HCT116 (cell line): Measurements from ENCODE around the gene INPP5F.

Experiments
- EZH2 ChIP-seq: fragments of 200-600 bp; sonication (generic); IDR thresholded peaks from 2 replicates; pipeline ENCODE4 v1.6.1; 2017; ENCODE audit warnings: antibody characterized with exemption, mixed run types
- POLR2A ChIP-seq: IDR thresholded peaks from 2 replicates; pipeline ENCODE4 v1.7.0; 2011; ENCODE audit warnings: borderline replicate concordance; ENCODE audit not compliant: insufficient read depth, insufficient read length; ENCODE audit errors: extremely low read depth
- RAD21 ChIP-seq: IDR thresholded peaks from 2 replicates; pipeline ENCODE4 v1.6.1; 2012; ENCODE audit warnings: low read depth, mild to moderate bottlenecking
- SP1 ChIP-seq: IDR thresholded peaks from 2 replicates; pipeline ENCODE4 v1.6.1; 2012; ENCODE audit warnings: low read depth
- TF ChIP-seq, protein P1 (sequence below): IDR thresholded peaks from 2 replicates; pipeline ENCODE4 v1.6.1; 2012
- TF ChIP-seq, protein P2 (sequence below), 3 experiments: fragments of 200-600 bp in 1 of 3; sonication (generic) in 1 of 3; IDR thresholded peaks in 2 of 3; conservative IDR thresholded peaks in 1 of 3; 2 replicates each; pipeline ENCODE4 v1.5.1; 2012 to 2017; ENCODE audit warnings: low read depth in 2 of 3, low read length in 2 of 3, antibody characterized with exemption in 1 of 3, borderline replicate concordance in 1 of 3, control low read depth in 1 of 3, mild to moderate bottlenecking in 1 of 3, mixed read lengths in 1 of 3, mixed run types in 1 of 3, moderate library complexity in 1 of 3; ENCODE audit not compliant: insufficient read depth in 1 of 3
- TF ChIP-seq, protein P3 (sequence below): IDR thresholded peaks from 2 replicates; pipeline ENCODE4 v1.6.1; 2012; ENCODE audit warnings: low read depth

DNA sequence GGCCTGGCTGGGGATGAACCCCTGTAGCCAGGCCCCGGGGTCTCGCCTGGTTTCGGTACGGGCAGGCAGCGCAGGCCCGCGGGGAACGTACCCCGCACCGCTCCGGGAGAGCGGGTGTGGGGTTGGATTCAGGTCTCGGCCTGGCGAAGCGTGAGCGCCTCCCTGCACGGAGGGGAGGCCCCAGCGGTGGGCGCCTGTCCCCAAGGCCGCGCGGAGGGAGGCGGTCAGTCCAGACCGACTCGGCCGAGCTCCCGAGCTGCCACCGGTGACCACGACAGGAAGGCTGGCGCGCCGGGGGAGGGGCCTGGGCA lies 378 bp upstream of the INPP5F start:
- peak; percentile 80 for TF ChIP-seq POLR2A
- no peak for TF ChIP-seq EZH2
- TF ChIP-seq, protein P1, sequence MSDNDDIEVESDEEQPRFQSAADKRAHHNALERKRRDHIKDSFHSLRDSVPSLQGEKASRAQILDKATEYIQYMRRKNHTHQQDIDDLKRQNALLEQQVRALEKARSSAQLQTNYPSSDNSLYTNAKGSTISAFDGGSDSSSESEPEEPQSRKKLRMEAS: peak; percentile 70
- TF ChIP-seq SP1: no peak
- TF ChIP-seq, protein P2, sequence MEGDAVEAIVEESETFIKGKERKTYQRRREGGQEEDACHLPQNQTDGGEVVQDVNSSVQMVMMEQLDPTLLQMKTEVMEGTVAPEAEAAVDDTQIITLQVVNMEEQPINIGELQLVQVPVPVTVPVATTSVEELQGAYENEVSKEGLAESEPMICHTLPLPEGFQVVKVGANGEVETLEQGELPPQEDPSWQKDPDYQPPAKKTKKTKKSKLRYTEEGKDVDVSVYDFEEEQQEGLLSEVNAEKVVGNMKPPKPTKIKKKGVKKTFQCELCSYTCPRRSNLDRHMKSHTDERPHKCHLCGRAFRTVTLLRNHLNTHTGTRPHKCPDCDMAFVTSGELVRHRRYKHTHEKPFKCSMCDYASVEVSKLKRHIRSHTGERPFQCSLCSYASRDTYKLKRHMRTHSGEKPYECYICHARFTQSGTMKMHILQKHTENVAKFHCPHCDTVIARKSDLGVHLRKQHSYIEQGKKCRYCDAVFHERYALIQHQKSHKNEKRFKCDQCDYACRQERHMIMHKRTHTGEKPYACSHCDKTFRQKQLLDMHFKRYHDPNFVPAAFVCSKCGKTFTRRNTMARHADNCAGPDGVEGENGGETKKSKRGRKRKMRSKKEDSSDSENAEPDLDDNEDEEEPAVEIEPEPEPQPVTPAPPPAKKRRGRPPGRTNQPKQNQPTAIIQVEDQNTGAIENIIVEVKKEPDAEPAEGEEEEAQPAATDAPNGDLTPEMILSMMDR (IDR thresholded peaks at IDR 0.05 in 2 of 3, conservative IDR thresholded peaks at IDR 0.05 in 1 of 3; ENCODE audit: borderline replicate concordance in 1 of 3, insufficient read depth in 1 of 3, low read depth in 2 of 3, low read length in 2 of 3): no peak
- no peak for TF ChIP-seq RAD21
- TF ChIP-seq, protein P3, sequence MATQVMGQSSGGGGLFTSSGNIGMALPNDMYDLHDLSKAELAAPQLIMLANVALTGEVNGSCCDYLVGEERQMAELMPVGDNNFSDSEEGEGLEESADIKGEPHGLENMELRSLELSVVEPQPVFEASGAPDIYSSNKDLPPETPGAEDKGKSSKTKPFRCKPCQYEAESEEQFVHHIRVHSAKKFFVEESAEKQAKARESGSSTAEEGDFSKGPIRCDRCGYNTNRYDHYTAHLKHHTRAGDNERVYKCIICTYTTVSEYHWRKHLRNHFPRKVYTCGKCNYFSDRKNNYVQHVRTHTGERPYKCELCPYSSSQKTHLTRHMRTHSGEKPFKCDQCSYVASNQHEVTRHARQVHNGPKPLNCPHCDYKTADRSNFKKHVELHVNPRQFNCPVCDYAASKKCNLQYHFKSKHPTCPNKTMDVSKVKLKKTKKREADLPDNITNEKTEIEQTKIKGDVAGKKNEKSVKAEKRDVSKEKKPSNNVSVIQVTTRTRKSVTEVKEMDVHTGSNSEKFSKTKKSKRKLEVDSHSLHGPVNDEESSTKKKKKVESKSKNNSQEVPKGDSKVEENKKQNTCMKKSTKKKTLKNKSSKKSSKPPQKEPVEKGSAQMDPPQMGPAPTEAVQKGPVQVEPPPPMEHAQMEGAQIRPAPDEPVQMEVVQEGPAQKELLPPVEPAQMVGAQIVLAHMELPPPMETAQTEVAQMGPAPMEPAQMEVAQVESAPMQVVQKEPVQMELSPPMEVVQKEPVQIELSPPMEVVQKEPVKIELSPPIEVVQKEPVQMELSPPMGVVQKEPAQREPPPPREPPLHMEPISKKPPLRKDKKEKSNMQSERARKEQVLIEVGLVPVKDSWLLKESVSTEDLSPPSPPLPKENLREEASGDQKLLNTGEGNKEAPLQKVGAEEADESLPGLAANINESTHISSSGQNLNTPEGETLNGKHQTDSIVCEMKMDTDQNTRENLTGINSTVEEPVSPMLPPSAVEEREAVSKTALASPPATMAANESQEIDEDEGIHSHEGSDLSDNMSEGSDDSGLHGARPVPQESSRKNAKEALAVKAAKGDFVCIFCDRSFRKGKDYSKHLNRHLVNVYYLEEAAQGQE: no peak
